Globus pallidus (tissue), 1 donor: Measurements from ENCODE around the gene CTNNAL1.

Source experiments
- DNase-seq: peaks from one replicate; pipeline ENCODE4 v3.0.0-alpha.2; 2015; ENCODE audit warnings: low spot score

The CTNNAL1 gene

GRCh38 chr9:109026306-109026705 is 13.0 kb upstream of the CTNNAL1 start:
- no peak for DNase-seq

DNA sequence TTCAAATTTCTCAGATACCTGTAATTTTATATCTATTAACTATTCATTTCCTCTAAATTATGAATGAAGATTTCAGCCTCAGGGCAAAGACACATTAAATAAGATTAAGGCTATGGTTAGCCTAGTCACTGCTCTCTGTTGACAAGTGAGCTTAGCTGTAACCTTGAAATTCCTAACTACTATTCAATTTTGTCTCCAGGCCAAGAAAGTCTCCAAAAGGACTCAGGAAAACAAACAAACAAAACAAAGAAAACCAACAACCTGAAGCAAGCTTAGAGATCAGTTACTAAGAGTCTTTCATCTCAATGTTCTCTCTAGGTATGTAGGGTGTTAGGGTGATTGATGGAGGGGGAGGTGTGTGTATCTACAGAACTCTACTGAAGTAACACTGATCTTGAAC is 9.6 kb upstream of the CTNNAL1 start:
- DNase-seq = no peak

DNA sequence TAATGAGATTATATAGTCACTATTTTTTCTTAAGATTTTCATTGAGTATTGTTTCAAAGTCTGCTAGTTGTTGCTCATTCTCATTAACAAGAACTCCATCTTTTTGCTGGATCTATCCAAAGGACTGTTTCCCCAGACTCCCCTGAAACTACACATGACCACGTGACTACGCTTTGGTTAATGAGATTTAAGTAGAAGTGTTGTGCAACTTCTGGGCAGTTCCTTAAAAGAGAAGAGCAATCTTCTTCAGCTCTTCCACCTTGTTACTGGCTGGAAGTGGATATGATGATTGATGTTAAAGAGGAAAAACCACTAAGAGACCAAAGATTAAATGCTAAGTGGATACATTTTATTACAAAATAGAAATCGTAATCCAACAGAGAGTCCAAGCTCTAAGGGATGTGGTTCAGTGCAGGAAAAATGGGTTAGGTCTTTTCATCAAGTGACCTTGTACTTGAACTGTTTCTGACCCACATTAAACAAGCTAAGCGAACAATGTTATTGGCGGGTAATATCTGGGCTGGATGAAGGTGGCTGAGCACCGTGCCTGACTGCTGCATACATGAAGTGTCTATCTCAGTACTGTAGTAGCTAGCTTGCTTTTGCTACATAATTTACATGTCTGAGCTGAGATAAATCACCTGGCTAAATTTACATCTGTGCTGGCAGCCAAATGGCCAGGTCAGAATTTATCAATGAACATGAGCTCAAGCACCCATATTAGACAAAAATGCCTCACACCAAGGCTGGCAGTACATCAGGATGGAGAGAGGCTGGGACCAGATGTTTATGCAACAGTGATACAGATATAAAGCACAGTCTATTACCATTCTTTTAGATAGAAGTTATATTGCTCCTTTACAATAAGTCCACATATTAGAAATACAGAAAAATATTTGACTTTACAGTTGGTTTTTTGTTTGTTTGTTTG is 7.5 kb upstream of the CTNNAL1 start:
- no peak for DNase-seq

DNA sequence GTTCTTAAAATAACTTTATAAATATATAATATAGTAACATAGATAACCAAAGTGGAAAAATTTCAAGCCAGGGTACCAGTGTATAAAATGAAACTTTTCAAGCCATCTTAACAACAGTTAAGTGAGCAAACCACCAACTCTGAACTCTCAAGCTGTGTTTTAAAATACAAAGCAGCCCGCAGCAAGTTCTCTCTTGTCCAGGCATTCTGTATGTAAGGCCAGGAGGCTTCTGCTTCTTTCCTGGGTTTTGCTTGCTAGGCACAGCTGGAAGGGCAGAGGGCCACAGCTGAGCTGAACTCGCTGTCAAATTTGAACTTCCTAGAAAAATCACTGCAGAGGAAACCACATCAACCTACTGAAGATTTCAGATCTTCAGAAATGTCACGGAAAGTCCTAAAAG is 6.8 kb upstream of the CTNNAL1 start:
- DNase-seq = no peak

GRCh38 chr9:109019420-109019819 is 6.1 kb upstream of the CTNNAL1 start:
- no peak for DNase-seq

DNA sequence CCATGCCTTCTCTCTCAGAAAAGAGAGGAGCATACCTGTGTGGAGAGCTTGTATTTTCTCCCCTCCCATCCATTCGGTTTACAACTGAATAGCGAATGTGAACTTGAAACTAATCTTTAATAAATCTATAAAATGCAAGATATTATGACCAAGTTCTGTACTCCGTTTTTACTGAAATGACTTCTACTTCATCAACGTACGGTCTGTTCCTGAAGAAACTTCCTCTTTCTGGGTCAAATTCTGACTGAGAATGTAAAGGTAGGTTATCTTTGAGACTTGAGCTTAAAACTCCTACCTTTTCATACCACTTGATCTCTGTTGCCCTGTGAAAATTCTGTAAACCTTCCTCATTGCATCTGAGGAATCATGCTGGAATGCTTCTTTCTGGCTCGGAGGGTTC is 4.2 kb upstream of the CTNNAL1 start:
- no peak for DNase-seq

- no peak for DNase-seq
Measured at GRCh38 chr9:109017061-109017460, 3.8 kb upstream of the CTNNAL1 start.

GRCh38 chr9:109016132-109016531 is 2.8 kb upstream of the CTNNAL1 start:
- DNase-seq = no peak

DNA sequence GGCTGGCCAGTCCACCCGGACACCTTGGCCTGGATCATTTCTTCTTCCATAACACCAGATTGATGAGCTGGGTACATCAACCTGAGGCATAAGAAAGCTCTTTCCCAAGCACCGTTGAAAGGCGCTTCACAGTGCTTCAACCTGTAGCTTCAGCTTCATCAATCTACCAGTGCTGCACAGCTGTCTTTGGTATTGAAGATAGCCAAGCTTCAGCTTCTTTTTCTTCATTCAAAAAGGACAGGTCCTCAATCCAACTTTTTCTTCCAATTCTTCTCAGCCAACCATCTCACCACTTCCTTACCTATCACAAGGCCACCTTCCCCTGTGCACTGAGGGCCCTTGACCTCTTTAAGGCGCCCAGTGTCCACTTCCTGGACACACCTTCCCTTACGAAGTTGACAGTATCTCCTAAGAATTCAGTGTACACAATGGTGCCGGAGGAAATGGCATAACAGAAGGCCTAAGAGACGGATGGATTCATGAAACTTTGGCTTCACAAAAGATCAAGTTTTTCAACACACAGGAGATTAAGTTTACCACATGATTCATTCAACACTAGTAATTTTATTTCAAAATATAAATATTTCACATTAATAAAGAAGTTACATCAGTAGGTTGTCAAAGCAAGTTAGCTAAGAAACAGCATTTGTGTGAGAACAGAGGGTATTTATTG is 1.4 kb upstream of the CTNNAL1 start:
- DNase-seq = no peak

DNA sequence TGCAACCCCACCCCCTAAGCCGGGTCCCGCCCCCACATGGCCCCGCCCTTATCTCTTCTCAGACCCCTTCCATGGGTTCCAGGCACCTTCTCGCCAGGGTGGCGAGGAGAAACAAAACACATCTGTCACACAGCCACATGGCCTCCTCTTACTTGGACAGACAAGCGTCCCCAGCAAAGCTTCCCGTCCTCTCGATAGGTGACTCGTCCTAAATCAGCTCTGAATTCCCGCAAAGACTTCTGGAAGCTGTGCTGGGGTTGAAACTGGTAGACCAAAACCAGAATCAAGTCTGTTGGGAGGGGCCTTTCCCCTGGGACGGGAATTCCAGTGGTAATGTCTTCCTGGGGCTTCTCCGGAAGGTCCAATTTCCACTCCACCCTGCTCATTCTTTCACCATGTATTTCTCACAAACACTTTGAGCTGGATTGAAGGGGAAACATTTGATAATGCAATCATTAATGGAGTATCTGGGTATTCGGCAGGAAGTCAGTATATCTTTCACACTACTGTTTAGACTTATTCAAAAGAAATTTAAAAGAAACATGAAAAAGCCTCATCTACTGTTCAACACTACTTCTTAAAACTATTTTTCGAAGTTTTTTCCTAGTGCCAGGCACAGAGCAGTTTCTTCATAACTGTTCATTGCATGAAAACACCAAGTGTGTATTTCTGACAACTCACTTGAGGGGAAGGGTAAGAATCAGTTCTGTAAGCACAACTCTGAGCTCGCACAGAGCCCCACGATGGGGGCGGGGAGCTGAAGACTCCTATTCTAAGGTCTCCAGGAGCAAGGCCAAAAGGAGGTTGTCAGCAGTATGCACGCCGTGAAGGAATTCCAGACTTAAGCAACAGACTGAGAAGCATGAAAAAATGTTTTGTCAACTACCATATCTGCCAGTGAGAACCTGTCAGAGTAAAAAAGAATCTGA is 644 bp upstream of the CTNNAL1 start:
- DNase-seq = no peak

- peak; percentile 16 for DNase-seq
Measured at GRCh38 chr9:109012009-109012875, 1.1 kb downstream of the CTNNAL1 start.

DNA sequence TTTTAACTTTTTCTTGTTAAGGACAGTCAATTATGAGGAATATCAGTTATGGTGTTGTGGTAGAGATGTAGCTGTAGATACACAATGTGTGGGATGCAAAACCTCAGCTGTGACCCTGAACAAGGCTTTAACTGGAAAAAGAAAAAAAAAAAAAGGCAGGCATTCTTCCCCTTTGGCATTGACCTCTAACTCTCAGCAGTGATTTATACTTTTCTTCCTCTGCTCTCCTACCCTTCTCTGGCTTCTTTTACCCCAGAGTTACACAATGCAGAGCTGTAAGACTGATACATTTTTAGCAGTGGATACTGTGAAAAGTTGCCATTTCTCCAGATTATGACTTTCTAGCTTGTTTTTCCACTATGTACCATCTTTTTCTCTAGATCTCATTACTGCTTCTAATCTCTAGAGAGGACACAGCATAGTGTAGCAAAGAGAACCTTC is 2.0 kb downstream of the CTNNAL1 start:
- no peak for DNase-seq

DNA sequence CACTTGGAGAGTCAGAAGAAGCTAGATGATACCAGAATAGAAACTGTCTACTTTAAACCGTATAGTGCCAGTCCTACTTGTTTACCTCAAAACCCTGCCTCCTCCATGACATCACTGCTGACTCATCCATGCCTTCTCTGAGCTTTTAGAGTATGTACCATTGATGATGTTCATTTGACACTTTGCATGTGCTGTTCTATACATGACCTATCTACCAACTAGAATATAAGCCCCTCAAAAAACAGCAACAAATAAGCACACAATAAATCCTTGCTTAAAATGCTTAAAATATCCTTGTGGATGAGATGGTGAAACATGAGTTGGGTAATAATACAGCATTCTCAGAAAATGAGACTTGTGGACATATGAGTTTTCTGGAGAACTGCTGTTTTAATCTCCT is 2.6 kb downstream of the CTNNAL1 start:
- no peak for DNase-seq

GRCh38 chr9:109005678-109006077 is 7.6 kb downstream of the CTNNAL1 start:
- DNase-seq = no peak

DNA sequence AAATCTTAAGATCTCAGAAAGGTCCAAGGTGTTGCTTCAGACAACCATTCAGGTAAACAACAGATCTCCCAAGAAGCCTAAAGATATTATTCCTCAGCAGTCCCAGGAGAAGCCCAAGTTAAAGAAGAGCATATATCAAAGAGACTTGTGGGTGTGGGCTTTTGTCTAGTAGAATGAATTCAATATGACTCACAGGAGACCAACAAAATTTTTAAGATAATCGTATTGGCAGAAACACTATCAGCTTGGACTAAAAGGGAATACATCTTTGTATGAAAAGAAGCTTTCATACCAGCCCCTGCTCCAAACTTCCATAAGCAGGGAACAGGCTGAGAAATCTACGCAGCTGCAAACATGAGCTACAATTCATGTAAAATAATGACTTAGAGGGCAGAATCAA is 10.2 kb downstream of the CTNNAL1 start:
- DNase-seq = no peak

- DNase-seq = no peak
Measured at GRCh38 chr9:109002141-109002540, 11.2 kb downstream of the CTNNAL1 start.

GRCh38 chr9:109001275-109001676 is 12.0 kb downstream of the CTNNAL1 start:
- no peak for DNase-seq

DNA sequence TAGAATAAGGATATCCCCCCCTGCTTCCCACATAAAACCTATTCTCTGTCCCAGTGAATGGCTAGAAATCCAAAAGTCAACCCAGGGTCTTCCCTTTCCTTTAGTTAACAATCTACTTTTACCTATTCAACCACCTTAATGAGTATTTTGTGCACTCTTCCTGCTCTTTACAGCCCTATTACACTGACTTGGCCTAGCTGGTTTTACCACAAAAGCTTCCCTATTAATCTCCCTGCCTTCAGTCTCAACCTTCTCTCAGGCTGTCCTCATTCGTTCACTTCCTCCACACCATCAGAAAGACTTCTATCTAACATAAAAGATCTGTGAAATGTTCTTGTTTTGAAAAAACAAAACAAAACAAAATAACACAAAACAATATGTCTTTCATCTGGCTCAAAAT is 16.2 kb downstream of the CTNNAL1 start:
- no peak for DNase-seq

DNA sequence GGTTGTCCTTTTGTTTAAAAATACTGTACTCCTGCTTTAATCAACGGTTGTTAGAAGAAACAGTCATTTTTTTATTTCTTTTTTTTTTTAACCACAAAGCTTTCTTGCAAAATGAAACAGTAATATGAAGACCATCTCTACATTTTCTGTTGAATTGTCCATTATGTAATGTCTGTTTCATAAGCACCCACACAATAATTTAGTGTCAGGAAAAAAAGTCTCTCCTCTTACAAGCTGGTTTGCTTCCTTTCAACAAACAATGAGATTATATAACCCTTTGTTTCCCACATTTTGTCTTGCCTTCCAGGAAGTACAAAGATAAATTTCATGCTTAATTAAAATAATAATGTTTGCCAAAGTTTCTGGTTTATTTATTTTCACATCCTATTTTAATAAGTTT is 16.7 kb downstream of the CTNNAL1 start:
- DNase-seq = no peak

DNA sequence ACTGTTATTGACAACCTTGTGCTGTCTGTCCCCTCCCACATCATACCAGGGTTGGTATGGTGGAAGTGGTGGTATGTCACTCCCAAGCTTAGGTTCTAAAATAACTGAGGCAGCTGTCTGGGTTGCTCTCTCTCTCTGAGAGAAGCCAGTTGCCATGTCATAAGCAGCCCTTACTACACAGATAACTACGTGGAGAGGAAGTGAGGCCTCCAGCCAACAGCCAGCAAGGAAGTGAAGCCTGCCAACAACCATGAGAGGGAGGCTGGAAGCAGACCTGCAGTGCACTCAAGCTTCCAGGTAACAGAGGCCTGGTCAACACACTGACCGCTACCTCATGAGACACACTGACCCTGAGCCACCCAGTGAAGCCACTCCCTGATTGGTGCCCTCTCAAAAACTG is 18.6 kb downstream of the CTNNAL1 start:
- DNase-seq = no peak

DNA sequence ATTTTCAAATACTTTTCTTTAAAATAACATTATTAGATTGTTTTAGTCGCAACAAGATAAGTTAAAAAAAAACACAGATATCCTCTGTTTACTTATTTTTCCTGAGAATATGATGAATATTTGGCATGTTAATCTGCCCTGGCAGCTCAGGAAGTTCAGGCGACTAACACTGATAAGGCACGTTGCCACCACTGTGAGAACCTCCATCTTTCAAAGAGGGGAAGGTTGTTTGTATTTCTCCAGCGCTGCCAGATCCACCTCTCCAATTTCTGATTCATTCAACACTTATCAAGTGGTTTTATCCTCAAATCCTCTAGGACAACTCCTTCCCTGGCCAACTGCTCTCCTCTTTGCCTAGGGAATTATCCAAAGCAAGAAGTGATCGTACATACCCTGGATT is 21.8 kb downstream of the CTNNAL1 start:
- DNase-seq = no peak
